HG02623 (cell line): ENCODE data around the gene ZNF627.
"Not testable (repeated sequence)": the region's sequence is repeated elsewhere in the genome, so short reads cannot be mapped to it uniquely, and the experiment has no call there.

Experiments
- ATAC-seq: cut with Tn5 transposase; IDR thresholded peaks from one replicate; pipeline ENCODE4 v1.9.1; 2021; ENCODE audit warnings: moderate library complexity; ENCODE audit not compliant: unreplicated experiment

The ZNF627 gene

GRCh38 chr19:11573763-11574162 lies 23.5 kb upstream of the ZNF627 start:
- ATAC-seq, result not testable (repeated sequence)

GRCh38 chr19:11574689-11575088 lies 22.6 kb upstream of the ZNF627 start:
- ATAC-seq, result no peak

- ATAC-seq, result no peak
These were observed 21.1 kb upstream of the ZNF627 start for GRCh38 chr19:11576227-11576626.

GRCh38 chr19:11577451-11578257 lies 19.6 kb upstream of the ZNF627 start, which contains the start of gene ACP5:
Gene ACP5 (minus strand): TSS chr19:11577645. CDS start chr19:11577317, 328 bp downstream.
- no peak for ATAC-seq

- ATAC-seq, result no peak
These were observed 18.8 kb upstream of the ZNF627 start for GRCh38 chr19:11578258-11579142.

DNA sequence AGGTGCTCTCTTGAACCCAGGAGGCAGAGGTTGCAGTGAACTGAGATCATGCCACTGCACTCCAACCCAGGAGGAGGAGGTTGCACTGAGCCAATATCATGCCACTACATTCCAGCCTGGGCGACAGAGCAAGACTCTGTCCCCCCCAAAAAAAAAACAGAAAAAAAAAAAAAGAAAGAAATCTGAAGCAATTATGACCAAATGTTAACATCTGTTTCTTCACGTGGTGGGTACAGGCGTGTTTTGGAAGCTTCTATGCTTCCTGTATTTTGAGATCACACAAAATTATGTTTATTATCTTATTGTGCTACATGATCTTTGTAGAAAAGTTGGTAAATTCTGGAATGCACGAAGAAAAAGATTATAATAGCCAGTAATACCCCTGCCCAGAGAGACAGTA lies 17.2 kb upstream of the ZNF627 start:
- ATAC-seq, result no peak

- ATAC-seq, result peak; percentile 68
These were observed 15.5 kb upstream of the ZNF627 start for GRCh38 chr19:11581740-11582139.

GRCh38 chr19:11586331-11586730 lies 11.0 kb upstream of the ZNF627 start:
- ATAC-seq, result no peak

DNA sequence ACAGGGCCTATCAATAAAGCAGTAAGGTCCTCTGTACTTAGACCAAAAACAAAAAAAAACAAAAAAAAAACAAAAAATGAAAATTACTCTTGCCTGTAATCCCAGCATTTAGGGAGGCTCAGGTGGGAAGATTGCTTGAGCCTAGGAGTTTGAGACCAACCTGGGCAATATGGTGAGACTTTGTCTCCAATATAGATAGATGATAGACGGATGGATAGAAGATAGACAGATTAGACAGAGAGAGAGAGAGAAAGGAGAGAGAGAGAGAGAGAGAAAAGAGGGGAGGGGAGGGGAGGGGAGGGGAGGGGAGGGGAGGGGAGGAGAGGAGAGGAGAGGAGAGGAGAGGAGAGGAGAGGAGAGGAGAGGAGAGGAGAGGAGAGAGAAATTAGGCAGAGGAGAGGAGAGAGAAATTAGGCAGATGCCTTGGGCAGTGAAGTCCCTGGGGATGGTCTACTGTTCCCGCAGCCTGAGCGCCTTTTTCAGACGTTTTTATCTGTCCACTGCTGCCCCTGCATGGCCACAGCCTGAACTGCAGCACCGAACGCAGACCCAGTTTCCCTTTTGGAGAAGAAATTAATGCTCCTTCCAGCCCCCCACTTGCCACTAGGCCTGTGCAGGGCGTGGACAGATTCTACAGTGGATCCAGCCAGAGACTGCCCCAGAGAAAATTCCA lies 9.8 kb upstream of the ZNF627 start:
- no peak for ATAC-seq

GRCh38 chr19:11587975-11588631 lies 9.2 kb upstream of the ZNF627 start:
- ATAC-seq, result no peak

- no peak for ATAC-seq
These were observed 3.2 kb upstream of the ZNF627 start for GRCh38 chr19:11594084-11594483.

GRCh38 chr19:11596156-11596555 lies 1.1 kb upstream of the ZNF627 start:
- ATAC-seq, result no peak

DNA sequence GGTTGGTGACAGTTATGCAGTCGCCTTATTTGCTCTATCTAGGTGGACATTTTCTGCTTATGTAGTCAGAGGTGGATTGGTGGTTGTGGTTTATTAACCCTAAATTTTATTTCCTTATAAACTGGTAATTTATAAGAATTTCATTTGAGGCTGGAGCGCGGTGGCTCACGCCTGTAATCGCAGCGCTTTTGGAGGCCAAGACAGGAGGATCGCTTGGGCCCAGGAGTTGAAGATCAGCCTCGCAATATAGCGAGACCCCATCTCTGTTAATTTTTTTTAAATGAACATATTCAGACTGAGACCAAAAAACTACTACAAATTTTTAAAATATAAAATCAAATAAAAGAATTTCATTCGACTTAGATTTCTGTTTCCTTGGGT lies 810 bp downstream of the ZNF627 start:
- ATAC-seq, result no peak

DNA sequence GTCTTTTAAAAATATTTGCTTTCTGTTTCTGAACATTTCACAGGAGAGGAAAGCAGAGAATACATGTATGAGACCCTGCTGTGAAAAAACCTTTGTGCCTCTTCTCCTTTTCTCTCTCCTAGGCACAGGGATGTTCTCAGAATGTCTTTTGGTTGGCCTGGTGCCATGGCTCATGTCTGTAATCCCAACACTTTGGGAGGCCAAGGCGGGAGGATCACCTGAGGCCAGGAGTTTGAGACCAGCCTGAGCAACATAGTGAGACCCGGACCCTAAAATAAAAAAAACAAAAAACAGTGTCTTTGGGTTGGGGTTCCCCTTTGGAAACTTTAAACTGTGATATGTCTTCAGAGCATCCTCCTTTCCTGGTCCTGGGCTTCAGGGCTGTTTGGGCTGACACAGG lies 1.5 kb downstream of the ZNF627 start:
- ATAC-seq, result no peak

DNA sequence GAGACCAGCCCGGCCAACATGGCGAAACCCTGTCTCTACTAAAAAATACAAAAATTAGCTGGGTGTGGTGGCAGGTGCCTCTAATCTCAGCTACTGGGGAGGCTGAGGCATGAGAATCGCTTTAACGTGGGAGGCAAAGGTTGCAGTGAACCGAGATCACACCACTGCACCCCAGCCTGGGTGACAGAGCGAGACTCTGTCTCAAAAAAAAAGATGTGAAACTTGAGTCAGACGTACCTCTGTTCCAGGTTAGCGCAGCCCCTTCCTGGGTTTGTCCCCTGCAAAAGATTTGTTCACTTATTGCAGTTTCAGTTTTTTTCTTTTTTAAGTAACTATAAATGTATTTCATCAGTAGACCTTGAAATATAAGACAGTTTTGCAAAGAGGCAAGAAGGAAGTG lies 2.4 kb downstream of the ZNF627 start:
- ATAC-seq, result not testable (repeated sequence)

DNA sequence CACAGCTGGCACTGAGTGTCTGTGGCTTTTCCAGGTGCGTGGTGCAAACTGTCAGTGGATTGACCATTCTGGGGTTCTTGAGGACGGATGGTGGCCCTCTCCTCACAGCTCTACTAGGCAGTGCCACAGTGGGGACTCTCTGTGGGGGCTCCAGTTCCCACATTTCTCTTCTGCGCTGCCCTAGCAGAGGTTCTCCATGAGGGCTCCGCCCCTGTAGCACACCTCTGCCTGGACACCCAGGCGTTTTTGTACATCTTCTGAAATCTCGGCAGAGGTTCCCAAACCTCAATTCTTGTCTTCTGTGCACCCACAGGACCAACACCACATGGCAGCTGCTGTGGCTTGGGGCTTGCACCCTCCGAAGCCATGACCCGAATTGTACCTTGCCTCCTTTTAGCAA lies 9.2 kb downstream of the ZNF627 start:
- ATAC-seq, result no peak

- no peak for ATAC-seq
These were observed 14.4 kb downstream of the ZNF627 start for GRCh38 chr19:11611730-11612129.

- ATAC-seq, result no peak
These were observed 15.7 kb downstream of the ZNF627 start for GRCh38 chr19:11612816-11613511.

GRCh38 chr19:11617180-11618062 lies 20.1 kb downstream of the ZNF627 start:
- no peak for ATAC-seq
